DMS53 treated with DMSO at 0.1 percent for 48 hours (cell line): ENCODE measurements around the gene PIGW.

ENCODE experiments used
- DNase-seq: peaks from one replicate; lab custom pipeline; 2025; ENCODE audit not compliant: unreplicated experiment; lab: John Stamatoyannopoulos, UW

PIGW gene

GRCh38 chr17:36545465-36546417 is 11.0 kb downstream of the PIGW start:
- peak; percentile 71 for DNase-seq

GRCh38 chr17:36546418-36547093 is 11.8 kb downstream of the PIGW start:
- DNase-seq: no peak

DNA sequence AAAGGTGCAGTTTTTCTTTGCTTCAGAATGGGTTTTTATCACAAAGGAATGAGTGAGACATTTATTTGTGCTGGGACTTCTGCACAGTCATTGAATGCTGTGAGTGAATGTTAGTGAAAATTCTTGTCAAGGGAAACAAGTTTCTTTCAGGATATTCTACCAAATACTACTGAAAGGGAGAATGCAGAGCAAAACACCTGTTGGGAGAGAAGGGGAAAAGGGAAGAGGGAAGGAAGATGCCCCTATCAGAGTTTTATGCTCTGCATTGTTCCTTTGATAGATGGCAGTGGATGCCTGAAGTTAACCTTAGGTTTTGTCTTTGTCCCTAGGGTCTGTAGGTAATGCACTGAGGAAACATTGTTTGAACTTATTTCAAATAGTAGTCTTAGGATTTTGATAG is 13.0 kb downstream of the PIGW start:
- no peak for DNase-seq

- DNase-seq: no peak
These were observed 16.0 kb downstream of the PIGW start for GRCh38 chr17:36550491-36551417.

GRCh38 chr17:36553459-36553858 is 18.7 kb downstream of the PIGW start:
- no peak for DNase-seq

DNA sequence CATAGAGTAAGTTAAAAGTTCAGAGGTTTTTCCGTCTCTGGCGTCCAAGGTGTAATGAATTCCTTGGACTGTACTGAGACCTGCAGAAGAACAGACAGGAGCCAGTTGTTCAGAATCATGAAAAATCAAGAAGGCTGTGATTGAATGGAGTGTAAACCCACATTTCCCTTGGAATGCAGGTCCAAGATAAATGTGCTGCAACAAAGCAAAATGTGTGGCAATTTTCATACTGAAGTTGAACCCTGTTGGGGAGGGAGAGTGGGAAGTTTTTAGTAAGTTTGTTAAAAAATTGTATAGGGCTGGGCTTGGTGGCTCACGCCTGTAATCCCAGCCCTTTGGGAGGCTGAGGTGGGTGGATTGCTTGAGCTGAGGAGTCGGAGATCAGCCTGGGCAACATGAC is 31.3 kb downstream of the PIGW start:
- DNase-seq: no peak

DNA sequence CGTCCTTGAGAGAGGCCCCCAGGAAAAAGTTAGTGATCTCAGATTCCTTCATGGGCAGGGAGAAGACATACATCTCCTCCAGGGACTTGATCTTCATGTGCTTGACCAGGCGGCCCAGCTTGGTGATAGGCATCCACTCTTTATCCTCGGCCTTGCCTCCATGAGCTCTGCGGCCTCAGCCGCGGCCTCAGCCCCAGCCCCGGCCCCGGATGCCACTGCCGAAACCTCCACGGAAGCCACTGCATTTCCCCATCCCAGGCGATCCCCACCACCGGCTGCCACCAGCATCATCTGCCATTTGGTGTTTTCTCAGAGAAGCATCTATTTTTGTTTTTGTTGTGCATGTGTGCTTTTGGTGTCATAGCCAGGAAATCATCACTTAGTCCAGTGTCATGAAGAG is 40.2 kb downstream of the PIGW start:
- DNase-seq: no peak

DNA sequence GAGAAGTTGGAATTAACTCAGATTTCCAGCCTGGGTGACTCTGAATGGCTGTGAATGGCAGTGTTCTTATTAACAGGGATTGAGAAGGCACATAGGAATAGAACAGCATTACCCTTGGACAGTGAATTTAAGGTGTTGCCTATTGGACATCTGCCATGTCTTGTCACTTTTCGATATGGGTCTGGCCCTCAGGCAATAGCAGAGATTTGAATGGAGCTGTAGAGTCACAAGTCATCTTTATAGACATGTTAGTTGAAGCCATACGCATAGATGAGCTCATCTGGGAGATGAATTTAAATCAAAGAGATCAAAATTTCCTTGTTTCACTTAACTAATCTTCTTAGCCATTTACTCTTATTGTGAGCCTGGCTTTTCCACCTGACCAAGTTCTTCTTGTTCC is 42.0 kb downstream of the PIGW start:
- DNase-seq: no peak

GRCh38 chr17:36578671-36579070 is 43.9 kb downstream of the PIGW start:
- no peak for DNase-seq

DNA sequence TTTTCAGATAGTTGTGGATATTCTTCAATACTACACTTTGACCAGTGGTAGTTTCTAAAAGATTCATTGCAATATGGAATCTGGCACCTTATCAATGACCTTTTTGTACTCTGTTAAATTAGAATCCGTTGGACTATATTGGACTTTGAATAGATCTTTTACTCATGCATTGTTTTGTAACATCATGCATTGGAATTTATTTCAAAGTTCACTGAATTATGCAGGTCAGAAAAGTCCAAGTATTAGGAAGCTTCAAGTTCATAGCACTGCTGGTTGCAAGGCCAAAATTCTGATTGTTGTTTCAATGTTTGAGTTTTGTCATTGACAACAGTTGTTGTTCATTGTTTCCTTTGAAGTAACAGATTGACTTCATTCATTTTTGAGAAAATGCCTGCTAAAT is 49.0 kb downstream of the PIGW start:
- no peak for DNase-seq

GRCh38 chr17:36586138-36586537 is 51.4 kb downstream of the PIGW start:
- no peak for DNase-seq
